Measurements from ENCODE around the gene VANGL2. TPM values are rescaled to one million over a fixed set of nuclear protein-coding genes. Genes with fewer than 3 reads are reported as not detected.

Gene VANGL2
- total RNA-seq, 2 experiments from 2014 or later = 1.5 to 2.6 TPM

DNA sequence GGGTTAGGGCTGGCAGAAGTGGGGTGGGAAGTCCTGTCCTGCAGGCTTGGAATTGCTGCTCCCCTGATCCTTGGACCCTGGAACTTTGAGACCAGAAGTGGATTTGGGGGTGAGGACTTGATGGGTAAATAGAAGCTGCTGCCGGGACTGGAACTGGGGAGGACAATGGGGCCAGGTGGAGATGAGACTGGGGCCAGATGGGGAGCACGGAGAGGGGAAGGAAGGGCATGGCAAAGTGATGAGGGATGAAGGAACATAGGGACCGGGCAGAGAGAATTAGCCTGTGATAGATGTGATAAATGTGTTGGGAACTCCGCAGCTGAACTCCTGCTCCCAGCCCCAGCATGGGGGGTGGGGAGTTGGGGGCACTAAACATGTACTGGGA is 32.9 kb upstream of the VANGL2 start:
- Histone ChIP-seq H3K27ac (ENCODE audit: low read depth, low read length, poor library complexity, severe bottlenecking) (no peak overlapping the region), H3K4me1 (ENCODE audit: insufficient read depth, low read length, poor library complexity, severe bottlenecking) (no peaks in the 10 kb centered on the region), H3K9me3 (ENCODE audit: low read length) (no peaks in the 10 kb centered on the region), H3K79me2 (ENCODE audit: insufficient read depth, low read depth, low read length) (no peaks in the 10 kb centered on the region), H3K4me2 (ENCODE audit: low read length) (no peak overlapping the region), H2AFZ (ENCODE audit: low read length) (no peak overlapping the region), H4K20me1 (ENCODE audit: insufficient read depth, low read length) (no peaks in the 10 kb centered on the region), H3K36me3 (ENCODE audit: insufficient read depth, low read length) (no peaks in the 10 kb centered on the region), H3K4me3 (ENCODE audit: low read depth, low read length, poor library complexity, severe bottlenecking) (no peak overlapping the region), H3K9me2 (ENCODE audit: insufficient read depth, low read length) (no peaks in the 10 kb centered on the region)
- POLR2A ChIA-PET = interaction anchor here (2.2 kb wide), 1 partner anchor 9 kb away, joined by 9 read pairs; no protein-coding TSS in a partner anchor
- TF ChIP-seq, protein P1, sequence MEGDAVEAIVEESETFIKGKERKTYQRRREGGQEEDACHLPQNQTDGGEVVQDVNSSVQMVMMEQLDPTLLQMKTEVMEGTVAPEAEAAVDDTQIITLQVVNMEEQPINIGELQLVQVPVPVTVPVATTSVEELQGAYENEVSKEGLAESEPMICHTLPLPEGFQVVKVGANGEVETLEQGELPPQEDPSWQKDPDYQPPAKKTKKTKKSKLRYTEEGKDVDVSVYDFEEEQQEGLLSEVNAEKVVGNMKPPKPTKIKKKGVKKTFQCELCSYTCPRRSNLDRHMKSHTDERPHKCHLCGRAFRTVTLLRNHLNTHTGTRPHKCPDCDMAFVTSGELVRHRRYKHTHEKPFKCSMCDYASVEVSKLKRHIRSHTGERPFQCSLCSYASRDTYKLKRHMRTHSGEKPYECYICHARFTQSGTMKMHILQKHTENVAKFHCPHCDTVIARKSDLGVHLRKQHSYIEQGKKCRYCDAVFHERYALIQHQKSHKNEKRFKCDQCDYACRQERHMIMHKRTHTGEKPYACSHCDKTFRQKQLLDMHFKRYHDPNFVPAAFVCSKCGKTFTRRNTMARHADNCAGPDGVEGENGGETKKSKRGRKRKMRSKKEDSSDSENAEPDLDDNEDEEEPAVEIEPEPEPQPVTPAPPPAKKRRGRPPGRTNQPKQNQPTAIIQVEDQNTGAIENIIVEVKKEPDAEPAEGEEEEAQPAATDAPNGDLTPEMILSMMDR (conservative IDR thresholded peaks at IDR 0.05; ENCODE audit: low read length) = no peak
- TF ChIP-seq EZH2phosphoT487 (IDR thresholded peaks at IDR 0.05; ENCODE audit: borderline replicate concordance, low read depth, low read length) = no peak
- intact Hi-C loops (cut with micrococcal nuclease; ENCODE audit: unreplicated experiment) = no loop called here
- CTCF ChIA-PET (ENCODE audit: unreplicated experiment) = interaction anchor here (0.6 kb wide), 1 partner anchor 9 kb away, joined by 3 read pairs; no protein-coding TSS in a partner anchor
- DNase-seq (ENCODE audit: low spot score) = no peak
- no TSS peak for BruUV-seq (replicated peaks)

DNA sequence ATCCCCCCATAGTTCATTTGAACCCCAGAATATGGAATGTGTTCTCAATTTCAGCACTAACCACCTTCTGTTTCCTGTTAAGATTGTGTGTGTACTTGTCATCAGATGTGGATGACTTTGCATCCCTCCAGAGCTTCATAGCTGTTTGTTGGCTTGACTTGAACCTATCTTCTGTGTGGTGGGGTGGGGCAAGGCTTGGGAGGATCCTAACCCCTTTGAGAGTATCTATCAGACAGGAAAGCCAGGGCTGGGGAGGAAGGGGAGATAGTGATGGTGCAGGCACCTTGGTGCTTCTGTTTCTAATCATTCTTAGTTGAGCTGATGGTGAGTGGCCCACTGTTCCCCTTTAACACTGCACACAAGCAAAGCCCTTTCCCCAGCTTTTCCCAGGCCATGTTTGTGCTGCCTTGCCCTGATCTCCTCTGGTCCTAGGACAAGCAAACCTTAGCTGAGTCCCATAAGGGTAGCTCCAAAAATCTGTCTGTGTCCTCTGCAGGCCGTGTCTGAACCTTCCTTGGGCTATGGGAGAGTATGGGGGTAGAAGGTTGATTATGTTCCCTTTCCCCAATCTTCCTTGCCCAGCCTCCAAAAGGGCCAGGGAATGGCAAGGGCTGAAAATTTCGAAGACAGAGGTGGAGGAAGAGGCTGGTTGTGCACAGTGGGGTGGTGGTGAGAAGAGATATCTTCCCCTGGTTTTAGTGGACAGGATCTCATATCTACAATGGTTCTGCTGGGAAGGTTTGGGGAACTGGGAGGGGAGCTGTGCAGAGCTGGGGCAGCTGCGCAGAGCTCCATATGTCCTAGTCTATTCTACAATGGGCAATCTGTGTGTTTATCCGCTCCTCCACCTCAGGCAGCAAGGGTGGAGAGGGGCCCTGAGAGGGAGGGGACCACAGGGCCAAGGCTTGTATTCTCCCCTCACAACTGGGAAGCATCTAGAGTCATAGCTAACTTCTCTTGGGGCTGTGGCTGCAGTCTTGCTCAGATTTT is 32.1 kb upstream of the VANGL2 start:
- Histone ChIP-seq H3K9me2 (ENCODE audit: insufficient read depth, low read length) (no peaks in the 10 kb centered on the region), H4K20me1 (ENCODE audit: insufficient read depth, low read length) (no peaks in the 10 kb centered on the region), H3K4me1 (ENCODE audit: insufficient read depth, low read length, poor library complexity, severe bottlenecking) (no peaks in the 10 kb centered on the region), H3K79me2 (ENCODE audit: insufficient read depth, low read depth, low read length) (no peaks in the 10 kb centered on the region), H2AFZ (ENCODE audit: low read length) (no peak overlapping the region), H3K4me3 (ENCODE audit: low read depth, low read length, poor library complexity, severe bottlenecking) (no peak overlapping the region), H3K9me3 (ENCODE audit: low read length) (no peaks in the 10 kb centered on the region), H3K27ac (ENCODE audit: low read depth, low read length, poor library complexity, severe bottlenecking) (no peak overlapping the region), H3K36me3 (ENCODE audit: insufficient read depth, low read length) (no peaks in the 10 kb centered on the region), H3K4me2 (ENCODE audit: low read length) (no peak overlapping the region)
- ChIA-PET CTCF (ENCODE audit: unreplicated experiment) (interaction anchor here (0.6 kb wide), 1 partner anchor 8 kb away, joined by 3 read pairs; no protein-coding TSS in a partner anchor), POLR2A (interaction anchor here (0.6 kb wide), 1 partner anchor 146 kb away, joined by 3 read pairs; no protein-coding TSS in a partner anchor)
- BruUV-seq (replicated peaks) = no TSS peak
- TF ChIP-seq EZH2phosphoT487 (IDR thresholded peaks at IDR 0.05; ENCODE audit: borderline replicate concordance, low read depth, low read length) = no peak
- TF ChIP-seq, protein P1 (conservative IDR thresholded peaks at IDR 0.05; ENCODE audit: low read length) = no peak
- intact Hi-C loops (cut with micrococcal nuclease; ENCODE audit: unreplicated experiment) = no loop called here
- DNase-seq (ENCODE audit: low spot score) = no peak

DNA sequence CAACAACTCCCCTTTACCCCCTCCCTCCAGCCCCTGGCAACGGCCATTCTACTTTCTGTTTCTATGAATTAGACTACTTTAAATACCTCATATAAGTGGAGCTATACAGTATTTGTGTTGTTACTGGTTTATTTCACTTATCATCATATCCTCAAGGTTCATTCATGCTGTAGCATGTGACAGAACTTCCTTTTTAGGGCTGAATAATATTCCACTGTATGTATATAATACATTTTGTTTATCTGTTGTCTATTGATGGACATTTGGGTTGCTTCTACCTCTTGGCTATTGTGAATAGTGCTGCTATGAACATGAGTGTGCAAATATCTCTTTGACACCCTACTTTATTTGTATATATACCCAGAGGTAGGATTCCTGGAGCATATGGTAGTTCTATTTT is 31.3 kb upstream of the VANGL2 start:
- DNase-seq (ENCODE audit: low spot score) = no peak
- BruUV-seq (replicated peaks) = no TSS peak
- H3K9me2 ChIP-seq (ENCODE audit: insufficient read depth, low read length) = no peaks in the 10 kb centered on the region
- no peaks in the 10 kb centered on the region for H4K20me1 ChIP-seq (ENCODE audit: insufficient read depth, low read length)
- intact Hi-C loops (cut with micrococcal nuclease; ENCODE audit: unreplicated experiment) = no loop called here
- H3K4me1 ChIP-seq (ENCODE audit: insufficient read depth, low read length, poor library complexity, severe bottlenecking) = no peaks in the 10 kb centered on the region
- H3K4me2 ChIP-seq (ENCODE audit: low read length) = no peak overlapping the region
- CTCF ChIA-PET (ENCODE audit: unreplicated experiment) = no interaction called here
- no peaks in the 10 kb centered on the region for H3K9me3 ChIP-seq (ENCODE audit: low read length)
- no peak overlapping the region for H2AFZ ChIP-seq (ENCODE audit: low read length)
- TF ChIP-seq EZH2phosphoT487 (IDR thresholded peaks at IDR 0.05; ENCODE audit: borderline replicate concordance, low read depth, low read length) = no peak
- TF ChIP-seq, protein P1 (conservative IDR thresholded peaks at IDR 0.05; ENCODE audit: low read length) = no peak
- H3K79me2 ChIP-seq (ENCODE audit: insufficient read depth, low read depth, low read length) = no peaks in the 10 kb centered on the region
- H3K27ac ChIP-seq (ENCODE audit: low read depth, low read length, poor library complexity, severe bottlenecking) = no peak overlapping the region
- POLR2A ChIA-PET = no interaction called here
- H3K36me3 ChIP-seq (ENCODE audit: insufficient read depth, low read length) = no peaks in the 10 kb centered on the region
- no peak overlapping the region for H3K4me3 ChIP-seq (ENCODE audit: low read depth, low read length, poor library complexity, severe bottlenecking)

All from OCI-LY7 (cell line).